GM23248 (cell line): Measurements from ENCODE around the gene CFAP45. TPM values are rescaled to one million over a fixed set of nuclear protein-coding genes. Genes with fewer than 3 reads are reported as not detected.
A peak's percentile ranks its signal among the peaks of the same experiment; 100 is the strongest.

Experiments
- DNase-seq: peaks from one replicate; pipeline ENCODE4 v3.0.0-alpha.2; 2015
- H2AFZ ChIP-seq: fragments of 200-600 bp; sonication (generic); 2 replicates; pipeline ENCODE4 v1.6.1; 2016; ENCODE audit warnings: antibody characterized with exemption
- H3F3A ChIP-seq: fragments of 200-600 bp; sonication (generic); 2 replicates; pipeline ENCODE4 v1.6.1; 2016; ENCODE audit warnings: mild to moderate bottlenecking, antibody characterized with exemption, mixed run types; ENCODE audit not compliant: insufficient read depth
- H3K27ac ChIP-seq: fragments of 200-600 bp; sonication (generic); 2 replicates; pipeline ENCODE4 v1.5.1; 2016; ENCODE audit warnings: mild to moderate bottlenecking
- H3K27me3 ChIP-seq: fragments of 200-600 bp; sonication (generic); replicated peaks from 2 replicates; pipeline ENCODE4 v1.6.1; 2016; ENCODE audit warnings: mild to moderate bottlenecking; ENCODE audit not compliant: insufficient read depth
- H3K36me3 ChIP-seq: fragments of 200-600 bp; sonication (generic); 2 replicates; pipeline ENCODE4 v1.6.1; 2016; ENCODE audit warnings: low read depth, mild to moderate bottlenecking
- H3K4me1 ChIP-seq: fragments of 200-600 bp; sonication (generic); 2 replicates; pipeline ENCODE4 v1.6.1; 2016; ENCODE audit warnings: mild to moderate bottlenecking; ENCODE audit not compliant: insufficient read depth
- H3K4me2 ChIP-seq: fragments of 200-600 bp; sonication (generic); one replicate; pipeline ENCODE4 v1.6.1; 2016; ENCODE audit warnings: mild to moderate bottlenecking; ENCODE audit not compliant: unreplicated experiment
- H3K4me3 ChIP-seq: fragments of 200-600 bp; sonication (generic); 2 replicates; pipeline ENCODE4 v1.5.1; 2016; ENCODE audit warnings: mild to moderate bottlenecking
- H3K79me2 ChIP-seq: fragments of 200-600 bp; sonication (generic); 2 replicates; pipeline ENCODE4 v1.6.1; 2016; ENCODE audit warnings: mild to moderate bottlenecking; ENCODE audit not compliant: insufficient read depth
- H3K9ac ChIP-seq: fragments of 200-600 bp; sonication (generic); 2 replicates; pipeline ENCODE4 v1.6.1; 2016; ENCODE audit warnings: mild to moderate bottlenecking
- H3K9me2 ChIP-seq: fragments of 200-600 bp; sonication (generic); 2 replicates; pipeline ENCODE4 v1.6.1; 2016; ENCODE audit warnings: mixed run types, mild to moderate bottlenecking, moderate library complexity; ENCODE audit not compliant: insufficient read depth
- H3K9me3 ChIP-seq: fragments of 200-600 bp; sonication (generic); one replicate; pipeline ENCODE4 v1.6.1; 2017; ENCODE audit warnings: low read depth
- H4K20me1 ChIP-seq: fragments of 200-600 bp; sonication (generic); 2 replicates; pipeline ENCODE4 v1.6.0; 2016; ENCODE audit not compliant: insufficient read depth
- EZH2 ChIP-seq: fragments of 200-600 bp; sonication (generic); IDR thresholded peaks from 2 replicates; pipeline ENCODE4 v1.6.1; 2018; ENCODE audit warnings: antibody characterized with exemption, mild to moderate bottlenecking; ENCODE audit not compliant: insufficient read depth, poor library complexity, severe bottlenecking
- EZH2phosphoT487 ChIP-seq: fragments of 200-600 bp; sonication (generic); IDR thresholded peaks from 2 replicates; pipeline ENCODE4 v1.6.1; 2018; ENCODE audit warnings: antibody characterized with exemption, moderate library complexity, mild to moderate bottlenecking, low read depth; ENCODE audit not compliant: insufficient read depth
- WGBS, 2 experiments: methylation state at CpG; one replicate each; pipeline ENCODE4 v1.1.6; 2015 to 2017; ENCODE audit warnings: low lambda C conversion rate in 2 of 2, low coverage in 1 of 2; ENCODE audit errors: missing lambda C conversion rate in 2 of 2; 5-methylcytosine and 5-hydroxymethylcytosine counted together
- in situ Hi-C: fragments of 300-500 bp; cut with MboI; formaldehyde crosslinking; loops from 2 replicates; pipeline ENCODE4 v1.15.0; 2020
- polyA plus RNA-seq: library from polyadenylated mRNA; unstranded; fragments of >200 nt; fragmentation: Nextera tagmentation; extraction: Ambion mirVana; gene quantifications from 2 replicates; pipeline ENCODE4 v1.2.1, GENCODE V29; 2016
- total RNA-seq: library from RNA; depleted of rRNA; stranded (reverse); fragments of >200 nt; shearing (Covaris generic); gene quantifications from 2 replicates; pipeline ENCODE4 v1.2.3, GENCODE V29; 2014

Gene CFAP45
- total and polyA plus RNA-seq, 2 experiments from 2014 or later, result 0.51 TPM; not detected in 1

GRCh38 chr1:159924025-159924790 lies 24.2 kb upstream of the CFAP45 start:
- H3K4me3 ChIP-seq, result peak overlapping the region; percentile 85
- no peaks in the 10 kb centered on the region for H3K27me3 ChIP-seq
- in situ Hi-C loops, result no loop called here
- peaks cover 23% of the 10 kb centered on the region for H3K4me1 ChIP-seq
- peak overlapping the region; percentile 98 for H3K9ac ChIP-seq
- DNase-seq, result peak; percentile 96
- peaks cover 14% of the 10 kb centered on the region for H3F3A ChIP-seq
- H3K4me2 ChIP-seq, result peak overlapping the region; percentile 95
- peaks cover 52% of the 10 kb centered on the region for H3K79me2 ChIP-seq
- no peaks in the 10 kb centered on the region for H3K9me3 ChIP-seq
- 0 to 1% methylated on average over 14 to 16 of the region's 31 CpGs for WGBS, 2 experiments
- no peaks in the 10 kb centered on the region for H4K20me1 ChIP-seq
- no peaks in the 10 kb centered on the region for H3K9me2 ChIP-seq
- H3K36me3 ChIP-seq, result peaks cover 8% of the 10 kb centered on the region; the same call in 1 of the 2 replicates
- no peak overlapping the region for H2AFZ ChIP-seq
- TF ChIP-seq EZH2 (no peak), EZH2phosphoT487 (no peak)
- H3K27ac ChIP-seq, result peak overlapping the region; percentile 98

GRCh38 chr1:159923203-159924024 lies 23.4 kb upstream of the CFAP45 start:
- in situ Hi-C loops, result no loop called here
- H3K36me3 ChIP-seq, result peaks cover 16% of the 10 kb centered on the region; the same call in 1 of the 2 replicates
- TF ChIP-seq EZH2phosphoT487 (no peak), EZH2 (no peak)
- no peaks in the 10 kb centered on the region for H4K20me1 ChIP-seq
- peak; percentile 94 for DNase-seq
- H3K9ac ChIP-seq, result peak overlapping the region; percentile 98
- H3F3A ChIP-seq, result peaks cover 22% of the 10 kb centered on the region
- 1 to 3% methylated on average over 20 of the region's 20 CpGs for WGBS, 2 experiments
- no peaks in the 10 kb centered on the region for H3K9me2 ChIP-seq
- H2AFZ ChIP-seq, result no peak overlapping the region
- no peaks in the 10 kb centered on the region for H3K9me3 ChIP-seq
- no peaks in the 10 kb centered on the region for H3K27me3 ChIP-seq
- H3K4me3 ChIP-seq, result peak overlapping the region; percentile 85
- peaks cover 28% of the 10 kb centered on the region for H3K4me1 ChIP-seq
- peak overlapping the region; percentile 95 for H3K4me2 ChIP-seq
- peak overlapping the region; percentile 98 for H3K27ac ChIP-seq
- peaks cover 58% of the 10 kb centered on the region for H3K79me2 ChIP-seq

GRCh38 chr1:159922511-159923202 lies 22.7 kb upstream of the CFAP45 start:
- TF ChIP-seq EZH2phosphoT487 (no peak), EZH2 (no peak)
- Histone ChIP-seq H3K9me3 (no peaks in the 10 kb centered on the region), H3K9ac (peak overlapping the region; percentile 98), H3K4me3 (peak overlapping the region; percentile 85), H3K27ac (peak overlapping the region; percentile 98), H3K4me1 (peaks cover 36% of the 10 kb centered on the region), H3F3A (peaks cover 26% of the 10 kb centered on the region), H4K20me1 (no peaks in the 10 kb centered on the region), H2AFZ (no peak overlapping the region), H3K4me2 (peak overlapping the region; percentile 95), H3K9me2 (no peaks in the 10 kb centered on the region), H3K79me2 (peaks cover 58% of the 10 kb centered on the region), H3K36me3 (peaks cover 18% of the 10 kb centered on the region), H3K27me3 (no peaks in the 10 kb centered on the region)
- WGBS, 2 experiments, result 10 to 17% methylated on average over 8 of the region's 8 CpGs
- DNase-seq, result peak; percentile 59
- in situ Hi-C loops, result no loop called here
